Activated CD4-positive, alpha-beta memory T cell treated with anti-CD3 and anti-CD28 coated beads for 36 hours (primary cell): ENCODE data around the gene DCAF16. TPM values are rescaled to one million over a fixed set of nuclear protein-coding genes. Genes with fewer than 3 reads are reported as not detected.

Source experiments
- CTCF ChIA-PET: fragments of 350-600 bp; sonication (Branson Sonifier 250); formaldehyde crosslinking; loops from one replicate; lab custom pipeline; 2021; ENCODE audit warnings: antibody characterized with exemption, inconsistent platforms; lab: Charles Lee
- POLR2A ChIA-PET: fragments of 350-600 bp; sonication (Branson Sonifier 250); formaldehyde crosslinking; loops from one replicate; lab custom pipeline; 2021; ENCODE audit warnings: antibody characterized with exemption; lab: Charles Lee
- DNase-seq: peaks from one replicate; pipeline ENCODE4 v3.0.0-alpha.2; 2020
- H3K27ac Mint-ChIP-seq: one replicate; pipeline ENCODE4 v1.8.0; 2021; ENCODE audit warnings: mixed read lengths
- H3K27me3 Mint-ChIP-seq: one replicate; pipeline ENCODE4 v1.8.0; 2021; ENCODE audit warnings: mixed read lengths
- H3K36me3 Mint-ChIP-seq: one replicate; pipeline ENCODE4 v1.8.0; 2021; ENCODE audit warnings: mixed read lengths
- H3K4me1 Mint-ChIP-seq: one replicate; pipeline ENCODE4 v1.8.0; 2021; ENCODE audit warnings: low read depth, mixed read lengths
- H3K4me3 Mint-ChIP-seq: one replicate; pipeline ENCODE4 v1.8.0; 2021; ENCODE audit warnings: mild to moderate bottlenecking, mixed read lengths
- H3K9me3 Mint-ChIP-seq: one replicate; pipeline ENCODE4 v1.8.0; 2021; ENCODE audit warnings: mixed read lengths
- intact Hi-C: fragments of 100-400 bp; cut with micrococcal nuclease; formaldehyde crosslinking; loops from one replicate; pipeline ENCODE4 v1.15.1; 2023
- total RNA-seq, 2 experiments: library from RNA; stranded (reverse); gene quantifications; one replicate each; pipeline ENCODE4 v1.2.3, GENCODE V29; 2021

DCAF16 gene
- total RNA-seq, 2 experiments from 2014 or later = 33.9 to 34.1 TPM

GRCh38 chr4:17812125-17812524, 1.6 kb upstream of the DCAF16 start:
- Mint-ChIP-seq H3K36me3 (peaks cover 54% of the 10 kb centered on the region), H3K27ac (peak overlapping the region; percentile 97), H3K9me3 (no peaks in the 10 kb centered on the region), H3K4me3 (peak overlapping the region; percentile 94), H3K27me3 (no peaks in the 10 kb centered on the region), H3K4me1 (peaks cover 31% of the 10 kb centered on the region)
- POLR2A ChIA-PET = interaction anchor here (1.6 kb wide), 1 partner anchor 234 kb away, joined by 4 read pairs; no protein-coding TSS in a partner anchor
- no peak for DNase-seq
- intact Hi-C loops = loop anchor here (5.0 kb wide), 1 partner anchor 1585 kb away; the partner anchor contains the start of gene TAPT1
- CTCF ChIA-PET = no interaction called here

GRCh38 chr4:17811078-17811603, 584 bp upstream of the DCAF16 start:
- peaks cover 39% of the 10 kb centered on the region for H3K4me1 Mint-ChIP-seq
- ChIA-PET CTCF (interaction anchor here (4.5 to 5.0 kb wide), 2 partner anchors 13 to 263 kb away, joined by 25 to 46 read pairs; no protein-coding TSS in a partner anchor), POLR2A (interaction anchor here (0.6 to 2.2 kb wide), 4 partner anchors 10 to 1585 kb away, joined by 3 to 9 read pairs (median 5); partner anchors contain the start of gene TAPT1)
- H3K27me3 Mint-ChIP-seq = no peaks in the 10 kb centered on the region
- H3K27ac Mint-ChIP-seq = peak overlapping the region; percentile 97
- H3K4me3 Mint-ChIP-seq = peak overlapping the region; percentile 94
- intact Hi-C loops = loop anchor here (1.0 to 5.0 kb wide), 4 partner anchors 174 to 1584 kb away; partner anchors contain the start of gene TAPT1
- no peaks in the 10 kb centered on the region for H3K9me3 Mint-ChIP-seq
- DNase-seq = no peak
- H3K36me3 Mint-ChIP-seq = peaks cover 47% of the 10 kb centered on the region

GRCh38 chr4:17809667-17810066, 890 bp downstream of the DCAF16 start:
- POLR2A ChIA-PET = interaction anchor here (0.6 to 2.2 kb wide), 3 partner anchors 12 to 231 kb away, joined by 3 to 9 read pairs (median 5); no protein-coding TSS in a partner anchor
- H3K9me3 Mint-ChIP-seq = no peaks in the 10 kb centered on the region
- H3K27me3 Mint-ChIP-seq = no peaks in the 10 kb centered on the region
- peaks cover 44% of the 10 kb centered on the region for H3K36me3 Mint-ChIP-seq
- DNase-seq = no peak
- H3K4me1 Mint-ChIP-seq = peaks cover 50% of the 10 kb centered on the region
- peak overlapping the region; percentile 94 for H3K4me3 Mint-ChIP-seq
- intact Hi-C loops = loop anchor here (1.0 to 5.0 kb wide), 7 partner anchors 195 to 1582 kb away; partner anchors contain the start of genes LAP3, MED28, QDPR and TAPT1
- peak overlapping the region; percentile 97 for H3K27ac Mint-ChIP-seq
- CTCF ChIA-PET = interaction anchor here (1.1 to 5.0 kb wide), 6 partner anchors 12 to 261 kb away, joined by 3 to 46 read pairs (median 6); partner anchors contain the start of gene MED28

- DNase-seq = no peak
- peaks cover 55% of the 10 kb centered on the region for H3K4me1 Mint-ChIP-seq
- no peak overlapping the region for H3K27ac Mint-ChIP-seq
- ChIA-PET CTCF (interaction anchor here (1.1 to 5.0 kb wide), 3 partner anchors 10 to 259 kb away, joined by 4 to 46 read pairs (median 25); partner anchors contain the start of gene MED28), POLR2A (no interaction called here)
- H3K27me3 Mint-ChIP-seq = no peaks in the 10 kb centered on the region
- intact Hi-C loops = loop anchor here (1.0 kb wide), 1 partner anchor 9 kb away; no protein-coding TSS in a partner anchor
- H3K9me3 Mint-ChIP-seq = no peaks in the 10 kb centered on the region
- H3K4me3 Mint-ChIP-seq = no peak overlapping the region
- H3K36me3 Mint-ChIP-seq = peaks cover 54% of the 10 kb centered on the region
These were observed 3.1 kb downstream of the DCAF16 start for GRCh38 chr4:17807446-17807845.

DNA sequence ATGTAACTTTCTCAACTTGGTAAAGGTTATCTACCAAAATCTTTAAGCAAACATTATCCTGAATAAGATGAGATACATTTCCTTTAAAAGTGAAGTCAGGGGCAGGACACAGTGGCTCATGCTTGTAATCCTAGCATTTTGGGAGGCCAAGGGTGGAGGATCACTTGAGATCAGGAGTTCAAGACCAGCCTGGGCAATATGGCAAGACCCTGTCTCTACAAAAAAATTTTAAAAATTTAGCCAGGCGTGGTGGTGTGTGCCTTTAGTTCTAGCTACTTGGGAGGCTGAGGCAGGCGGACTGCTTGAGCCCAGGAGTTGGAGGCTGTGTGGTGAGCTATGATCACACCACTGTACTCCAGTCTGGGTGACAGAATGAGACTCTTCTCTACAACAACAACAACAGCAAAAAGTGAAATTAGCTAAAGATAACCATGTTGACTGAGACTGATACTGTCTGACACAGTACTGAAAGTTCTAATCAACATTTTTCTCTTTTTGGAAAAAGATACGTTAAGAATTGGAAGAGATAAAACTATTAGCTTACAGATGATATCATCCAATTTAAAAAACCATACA, 4.9 kb downstream of the DCAF16 start:
- peaks cover 48% of the 10 kb centered on the region for H3K36me3 Mint-ChIP-seq
- intact Hi-C loops = no loop called here
- peaks cover 51% of the 10 kb centered on the region for H3K4me1 Mint-ChIP-seq
- H3K27me3 Mint-ChIP-seq = no peaks in the 10 kb centered on the region
- no peak overlapping the region for H3K27ac Mint-ChIP-seq
- H3K9me3 Mint-ChIP-seq = no peaks in the 10 kb centered on the region
- ChIA-PET CTCF (interaction anchor here (1.1 to 2.4 kb wide), 4 partner anchors 10 to 257 kb away, joined by 3 to 8 read pairs (median 7); no protein-coding TSS in a partner anchor), POLR2A (interaction anchor here (1.3 kb wide), 1 partner anchor 191 kb away, joined by 5 read pairs; the partner anchor contains the start of gene MED28)
- peak; percentile 36 for DNase-seq
- H3K4me3 Mint-ChIP-seq = no peak overlapping the region

DNA sequence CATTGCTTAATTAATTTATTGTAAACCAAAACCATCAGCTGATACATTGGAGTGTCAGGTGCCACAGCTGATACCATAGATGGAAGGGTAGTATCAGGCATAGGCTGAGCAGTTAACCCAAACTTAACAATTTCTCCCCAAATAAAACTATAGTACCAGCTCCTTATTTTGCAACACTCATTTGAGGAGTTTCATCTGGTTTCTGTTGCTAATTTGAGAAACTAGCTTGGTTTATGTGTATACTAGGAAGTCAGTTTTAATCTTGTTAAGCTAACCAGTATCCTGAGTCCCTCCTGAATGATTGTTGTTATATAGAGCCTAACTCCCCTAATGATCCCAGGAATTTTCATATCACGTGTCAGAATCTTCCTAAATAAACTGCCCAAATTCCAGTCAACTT, 12.7 kb downstream of the DCAF16 start:
- DNase-seq = no peak
- no peaks in the 10 kb centered on the region for H3K9me3 Mint-ChIP-seq
- peaks cover 10% of the 10 kb centered on the region for H3K4me1 Mint-ChIP-seq
- no peak overlapping the region for H3K27ac Mint-ChIP-seq
- peaks cover 24% of the 10 kb centered on the region for H3K36me3 Mint-ChIP-seq
- POLR2A ChIA-PET = interaction anchor here (1.7 kb wide), 1 partner anchor 12 kb away, joined by 5 read pairs; the partner anchor contains the start of genes DCAF16 and NCAPG
- no peaks in the 10 kb centered on the region for H3K27me3 Mint-ChIP-seq
- intact Hi-C loops = loop anchor here (1.0 kb wide), 1 partner anchor 9 kb away; no protein-coding TSS in a partner anchor
- no peak overlapping the region for H3K4me3 Mint-ChIP-seq
- CTCF ChIA-PET = interaction anchor here (1.1 to 3.7 kb wide), 2 partner anchors 11 to 249 kb away, joined by 6 to 25 read pairs; partner anchors contain the start of genes DCAF16 and NCAPG

- H3K9me3 Mint-ChIP-seq = no peaks in the 10 kb centered on the region
- ChIA-PET CTCF (interaction anchor here (0.6 to 1.2 kb wide), 2 partner anchors 12 to 22 kb away, joined by 3 read pairs; no protein-coding TSS in a partner anchor), POLR2A (no interaction called here)
- intact Hi-C loops = no loop called here
- no peak for DNase-seq
- H3K36me3 Mint-ChIP-seq = peaks cover 26% of the 10 kb centered on the region
- H3K4me1 Mint-ChIP-seq = peaks cover 5% of the 10 kb centered on the region
- H3K4me3 Mint-ChIP-seq = no peak overlapping the region
- H3K27me3 Mint-ChIP-seq = no peaks in the 10 kb centered on the region
- H3K27ac Mint-ChIP-seq = no peak overlapping the region
These were observed 15.8 kb downstream of the DCAF16 start for GRCh38 chr4:17794730-17795129.

DNA sequence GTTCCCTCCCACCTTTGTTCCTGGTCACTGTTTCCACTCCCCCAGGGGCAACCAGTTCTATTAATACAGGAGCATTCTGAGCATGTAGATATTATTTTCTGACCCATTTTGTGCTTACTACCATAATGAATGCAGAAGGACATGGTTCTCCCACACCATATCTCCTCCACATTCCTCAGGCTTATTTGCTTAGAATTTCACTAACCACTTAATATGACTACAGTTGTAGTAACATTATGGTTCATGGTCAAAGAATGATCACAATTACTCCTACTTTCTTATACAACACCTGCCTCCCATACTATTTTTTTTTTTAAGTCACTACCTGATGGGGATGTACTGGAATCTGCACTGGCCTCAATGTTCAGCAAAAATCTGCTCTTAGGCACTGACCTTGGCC, 21.6 kb downstream of the DCAF16 start:
- DNase-seq = no peak
- intact Hi-C loops = no loop called here
- H3K36me3 Mint-ChIP-seq = peaks cover 21% of the 10 kb centered on the region
- POLR2A ChIA-PET = no interaction called here
- H3K27me3 Mint-ChIP-seq = no peaks in the 10 kb centered on the region
- H3K27ac Mint-ChIP-seq = no peak overlapping the region
- H3K4me1 Mint-ChIP-seq = peaks cover 13% of the 10 kb centered on the region
- no peak overlapping the region for H3K4me3 Mint-ChIP-seq
- CTCF ChIA-PET = interaction anchor here (0.7 kb wide), 1 partner anchor 16 kb away, joined by 3 read pairs; no protein-coding TSS in a partner anchor
- no peaks in the 10 kb centered on the region for H3K9me3 Mint-ChIP-seq

DNA sequence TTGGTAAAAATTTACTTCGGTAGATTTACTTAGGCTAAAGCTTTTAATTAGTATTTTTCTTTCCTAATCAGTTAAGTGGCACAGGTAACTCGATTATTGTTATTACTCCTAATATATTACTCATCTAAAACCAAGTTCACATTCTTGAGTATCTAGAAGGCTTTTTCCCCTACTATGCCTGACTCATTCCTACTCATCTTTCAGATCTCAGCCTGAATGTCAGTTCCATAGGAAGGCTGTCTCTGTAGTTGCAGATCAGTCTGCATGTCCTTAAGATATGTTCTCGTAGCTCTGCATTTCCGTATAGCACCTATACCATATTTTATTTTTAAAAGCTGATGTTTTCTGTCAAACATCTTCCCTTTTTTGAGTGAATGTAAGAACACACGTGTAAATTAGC, 23.2 kb downstream of the DCAF16 start:
- CTCF ChIA-PET = no interaction called here
- no peak for DNase-seq
- Mint-ChIP-seq H3K4me1 (peaks cover 13% of the 10 kb centered on the region), H3K27ac (no peak overlapping the region), H3K27me3 (peaks cover 6% of the 10 kb centered on the region), H3K36me3 (peaks cover 13% of the 10 kb centered on the region), H3K9me3 (no peaks in the 10 kb centered on the region), H3K4me3 (no peak overlapping the region)
- intact Hi-C loops = no loop called here
- POLR2A ChIA-PET = no interaction called here

GRCh38 chr4:17786567-17786966, 24.0 kb downstream of the DCAF16 start:
- CTCF ChIA-PET = no interaction called here
- Mint-ChIP-seq H3K9me3 (no peaks in the 10 kb centered on the region), H3K27ac (no peak overlapping the region), H3K36me3 (peaks cover 8% of the 10 kb centered on the region), H3K4me3 (no peak overlapping the region), H3K27me3 (peaks cover 13% of the 10 kb centered on the region), H3K4me1 (peaks cover 20% of the 10 kb centered on the region)
- intact Hi-C loops = no loop called here
- DNase-seq = no peak
- POLR2A ChIA-PET = no interaction called here

DNA sequence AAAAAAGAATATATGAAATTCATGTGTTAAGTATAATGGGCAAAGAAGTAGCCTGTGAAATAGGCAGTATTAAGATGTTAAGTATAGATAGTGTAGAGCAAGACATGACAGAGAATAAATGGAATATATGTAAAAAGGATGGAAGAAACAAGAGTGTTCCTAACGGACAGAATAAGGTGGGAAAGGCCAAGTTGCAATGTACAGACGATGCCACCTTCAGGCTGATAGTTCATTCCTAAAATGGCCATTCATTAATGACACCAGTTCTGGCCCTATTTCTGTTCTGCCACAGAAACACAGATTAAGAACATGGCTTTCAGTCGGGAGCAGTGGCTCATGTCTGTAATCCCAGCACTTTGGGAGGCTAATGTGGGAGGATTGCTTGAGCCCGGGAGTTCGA, 24.7 kb downstream of the DCAF16 start:
- intact Hi-C loops = no loop called here
- CTCF ChIA-PET = no interaction called here
- peaks cover 16% of the 10 kb centered on the region for H3K27me3 Mint-ChIP-seq
- H3K4me1 Mint-ChIP-seq = peaks cover 22% of the 10 kb centered on the region
- H3K36me3 Mint-ChIP-seq = peaks cover 4% of the 10 kb centered on the region
- H3K4me3 Mint-ChIP-seq = no peak overlapping the region
- no peak for DNase-seq
- H3K9me3 Mint-ChIP-seq = no peaks in the 10 kb centered on the region
- POLR2A ChIA-PET = no interaction called here
- no peak overlapping the region for H3K27ac Mint-ChIP-seq
